Kidney glomerular epithelial cell (primary cell): ENCODE results near the gene MGAT4B.

Experiments
- DNase-seq: peaks from one replicate; lab custom pipeline; 2025; lab: John Stamatoyannopoulos, UW

The MGAT4B gene

DNA sequence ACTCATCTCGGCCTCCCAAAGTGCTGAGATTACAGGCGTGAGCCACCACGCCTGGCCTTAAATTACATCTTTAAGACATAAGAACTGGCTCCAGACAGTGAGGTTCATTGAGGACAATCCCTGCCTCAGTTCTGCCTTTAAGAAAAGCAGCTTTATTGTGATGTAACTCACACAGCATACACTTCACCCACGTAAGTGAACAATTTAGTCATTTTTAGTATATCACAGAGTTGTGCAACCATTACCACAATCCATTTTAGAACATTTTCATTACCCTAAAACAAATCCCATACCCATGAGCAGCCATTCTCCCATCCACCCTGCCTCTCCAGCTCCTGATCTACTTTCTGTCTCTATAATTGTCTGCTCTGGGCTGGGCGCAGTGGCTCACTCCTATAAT lies 36.9 kb downstream of the MGAT4B start:
- DNase-seq, result no peak

DNA sequence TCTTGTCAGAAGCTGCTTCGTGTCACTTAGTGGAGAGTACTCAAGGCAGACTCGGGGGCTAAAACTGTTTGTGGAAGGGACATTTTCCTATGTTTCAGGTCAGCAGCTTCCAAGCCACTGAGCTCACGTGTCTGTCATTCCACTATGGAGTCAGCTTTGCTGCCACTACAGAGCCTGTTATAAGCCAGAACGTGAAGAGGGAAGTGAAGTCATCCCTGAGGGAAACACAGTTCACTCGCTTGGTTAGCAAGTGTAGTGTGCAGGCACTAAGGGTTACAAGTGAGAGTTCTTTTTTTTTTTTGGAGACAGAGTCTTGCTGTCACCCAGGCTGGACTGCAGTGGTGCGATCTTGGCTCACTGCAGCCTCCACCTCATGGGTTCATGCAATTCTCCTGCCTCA lies 37.4 kb downstream of the MGAT4B start:
- no peak for DNase-seq

DNA sequence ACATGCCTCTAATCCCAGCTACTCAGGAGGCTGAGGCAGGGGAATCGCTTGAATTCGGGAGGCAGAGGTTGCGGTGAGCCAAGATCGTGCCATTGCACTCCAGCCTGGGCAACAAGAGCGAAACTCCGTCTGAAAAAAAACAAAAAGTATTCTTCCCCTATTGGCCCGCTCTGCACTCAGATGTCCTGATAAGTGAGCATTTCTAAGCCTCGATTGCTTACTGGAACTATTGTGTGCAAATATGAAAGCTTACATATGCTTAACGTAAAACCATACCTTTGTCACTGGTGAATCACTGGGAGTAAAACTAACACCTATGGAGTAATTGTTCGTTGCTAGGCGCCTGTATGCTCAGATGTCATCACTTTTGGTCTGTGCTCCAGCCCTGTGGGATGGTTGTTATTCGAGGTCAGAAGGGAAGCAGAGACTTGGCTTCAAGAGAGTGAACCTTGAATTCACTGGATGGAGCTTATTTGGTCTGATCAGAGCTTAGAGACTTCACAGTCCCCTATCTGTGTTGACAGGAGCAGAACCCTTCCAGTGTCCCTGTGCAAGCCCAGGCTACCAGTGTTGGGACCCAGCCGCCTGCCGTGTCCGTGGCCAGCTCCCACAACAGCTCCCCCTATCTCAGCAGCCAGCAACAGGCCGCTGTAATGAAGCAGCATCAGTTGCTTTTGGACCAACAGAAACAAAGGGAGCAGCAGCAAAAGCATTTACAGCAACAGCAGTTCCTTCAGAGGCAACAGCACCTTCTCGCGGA lies 38.2 kb downstream of the MGAT4B start:
- DNase-seq, result no peak

DNA sequence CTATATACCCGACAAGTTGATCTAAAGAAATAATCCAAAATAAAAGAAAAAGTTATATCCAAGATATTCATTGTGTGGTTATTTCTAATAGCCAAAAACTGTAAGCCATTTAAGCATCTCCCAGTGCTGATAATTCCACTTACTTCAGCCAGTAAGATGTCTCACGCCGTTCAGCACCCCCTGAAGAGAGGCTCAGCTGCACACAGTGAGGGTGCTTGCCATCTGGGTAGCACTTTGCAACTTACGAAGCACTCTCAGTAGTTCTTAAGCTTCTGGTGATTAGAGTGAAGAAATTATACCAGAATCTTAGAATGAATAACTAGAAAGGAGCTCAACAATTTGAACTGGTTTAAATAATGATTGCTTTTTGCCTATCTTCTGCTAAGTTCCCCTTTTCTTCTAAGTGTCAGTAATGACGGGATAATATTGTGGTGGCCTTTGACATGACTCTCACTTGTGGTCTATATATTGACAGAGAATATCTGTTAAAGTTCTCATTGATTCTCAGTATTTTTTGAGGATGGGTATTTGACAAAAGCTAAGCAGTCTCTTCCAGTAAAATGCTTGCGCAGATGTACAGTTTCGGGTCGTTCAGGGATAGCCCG lies 39.1 kb downstream of the MGAT4B start:
- no peak for DNase-seq

DNA sequence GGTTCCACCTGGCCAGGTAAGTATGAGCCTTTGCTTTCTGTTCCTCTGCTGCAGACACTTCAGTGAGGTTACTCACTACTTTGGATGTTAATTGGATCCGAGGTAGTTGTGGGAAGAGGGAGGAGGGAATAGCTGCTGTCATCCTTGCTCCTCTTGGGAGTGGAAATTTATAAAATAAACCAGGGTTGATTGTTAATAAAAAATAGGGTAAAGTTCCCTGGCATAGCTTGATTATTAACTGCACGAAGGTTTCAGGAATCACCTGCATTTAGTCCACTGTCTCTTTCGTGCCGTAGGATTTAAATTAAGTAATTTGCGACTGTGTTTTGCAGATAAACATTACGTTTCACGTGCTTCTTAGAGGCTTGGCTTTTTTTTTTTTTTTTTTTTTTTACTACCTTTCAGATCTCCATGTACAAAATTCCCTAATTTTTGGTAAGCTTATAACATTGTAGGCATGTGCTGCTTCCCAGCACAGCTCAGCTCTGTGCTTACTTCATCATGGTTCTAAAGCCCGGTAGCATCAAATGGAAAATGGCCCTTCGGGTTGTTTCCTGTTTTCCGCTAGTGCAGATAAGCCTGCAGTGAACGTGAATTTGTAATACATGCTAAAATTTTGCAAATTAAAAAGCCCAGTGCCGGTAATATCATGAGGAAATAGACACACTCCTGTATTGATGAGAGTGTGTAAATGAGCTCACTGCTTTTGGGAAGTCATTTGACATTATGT lies 39.8 kb downstream of the MGAT4B start:
- DNase-seq, result peak; percentile 58

DNA sequence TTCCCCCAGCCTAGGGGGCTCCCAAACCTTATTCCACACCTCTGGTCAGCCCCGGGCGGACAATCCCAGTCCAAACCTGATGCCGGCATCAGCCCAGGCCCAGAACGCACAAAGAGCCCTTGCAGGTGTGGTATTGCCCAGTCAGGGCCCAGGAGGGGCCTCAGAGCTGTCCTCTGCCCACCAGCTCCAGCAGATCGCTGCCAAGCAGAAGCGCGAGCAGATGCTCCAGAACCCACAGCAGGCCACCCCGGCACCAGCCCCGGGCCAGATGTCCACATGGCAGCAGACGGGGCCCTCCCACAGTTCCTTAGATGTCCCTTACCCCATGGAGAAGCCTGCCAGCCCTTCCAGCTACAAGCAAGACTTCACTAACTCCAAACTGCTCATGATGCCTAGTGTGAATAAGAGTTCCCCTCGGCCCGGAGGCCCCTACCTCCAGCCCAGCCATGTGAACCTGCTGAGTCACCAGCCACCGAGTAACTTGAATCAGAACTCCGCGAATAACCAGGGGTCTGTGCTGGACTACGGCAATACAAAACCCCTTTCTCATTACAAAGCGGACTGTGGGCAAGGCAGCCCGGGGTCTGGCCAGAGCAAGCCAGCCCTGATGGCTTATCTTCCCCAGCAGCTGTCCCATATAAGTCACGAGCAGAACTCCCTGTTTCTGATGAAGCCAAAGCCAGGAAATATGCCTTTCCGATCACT lies 40.5 kb downstream of the MGAT4B start:
- peak; percentile 10 for DNase-seq

DNA sequence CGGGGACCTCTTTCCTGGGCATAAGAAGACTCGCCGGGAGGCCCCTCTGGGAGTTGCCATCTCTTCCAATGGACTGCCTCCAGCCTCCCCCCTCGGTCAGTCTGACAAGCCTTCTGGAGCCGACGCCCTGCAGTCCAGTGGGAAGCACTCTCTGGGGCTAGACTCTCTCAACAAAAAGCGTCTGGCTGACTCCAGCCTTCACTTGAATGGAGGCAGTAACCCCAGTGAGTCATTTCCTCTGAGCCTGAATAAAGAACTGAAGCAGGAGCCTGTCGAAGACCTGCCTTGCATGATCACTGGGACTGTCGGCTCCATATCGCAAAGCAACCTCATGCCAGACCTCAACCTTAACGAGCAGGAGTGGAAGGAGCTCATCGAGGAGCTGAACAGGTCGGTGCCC lies 41.3 kb downstream of the MGAT4B start:
- DNase-seq, result peak; percentile 58

DNA sequence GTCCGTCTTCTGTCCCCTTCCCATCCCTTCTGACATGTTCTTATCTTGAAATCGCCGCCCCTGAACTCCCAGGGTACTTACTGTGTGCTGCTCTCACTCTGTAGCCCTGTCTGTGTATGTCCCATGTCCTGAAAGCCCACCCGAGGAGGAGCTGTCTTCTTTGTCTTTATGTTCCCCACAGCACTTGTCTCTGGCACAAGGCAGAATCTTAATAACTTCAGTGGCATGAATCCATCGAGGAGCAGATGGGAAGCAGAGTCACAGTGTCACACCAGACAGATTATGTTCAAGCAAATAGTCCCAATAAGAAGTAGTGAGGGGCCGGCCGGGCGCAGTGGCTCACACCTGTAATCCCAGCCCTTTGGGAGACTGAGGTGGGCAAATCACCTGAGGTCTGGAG lies 42.6 kb downstream of the MGAT4B start:
- no peak for DNase-seq

DNA sequence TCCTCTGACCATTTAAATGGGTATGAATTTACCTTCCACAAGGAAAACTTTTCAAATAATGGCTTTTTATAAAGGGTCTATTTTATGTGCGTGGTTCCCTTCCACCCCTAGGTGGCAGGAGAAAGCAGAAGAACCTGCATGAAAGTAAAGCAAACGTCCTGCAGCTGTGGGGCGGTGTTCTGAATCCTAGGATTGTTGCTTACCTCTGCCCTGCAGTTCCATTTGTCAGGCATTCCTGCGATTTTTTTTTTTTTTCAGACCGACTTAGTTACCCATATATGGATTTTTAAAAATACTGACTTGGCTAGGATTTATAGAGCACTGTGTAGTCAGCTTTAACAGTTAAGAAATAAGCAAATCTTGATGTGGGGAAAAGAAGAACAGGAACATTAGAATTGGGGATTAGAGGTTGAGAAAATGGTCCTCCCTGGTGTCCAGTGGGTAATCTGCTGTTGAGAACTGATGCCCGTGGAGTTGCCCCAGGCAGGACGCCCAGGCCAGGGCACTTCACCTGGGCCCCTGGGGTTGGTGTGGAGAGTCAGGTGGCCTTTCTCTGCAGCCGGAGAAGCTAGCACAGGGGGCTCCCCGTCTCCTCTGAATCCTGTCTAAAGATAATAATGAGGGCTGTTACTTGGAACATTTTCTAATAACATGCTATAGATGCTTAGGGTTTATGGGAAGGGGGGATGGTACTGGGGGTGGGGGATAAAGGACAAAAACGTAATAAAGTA lies 43.3 kb downstream of the MGAT4B start:
- DNase-seq, result peak; percentile 75

DNA sequence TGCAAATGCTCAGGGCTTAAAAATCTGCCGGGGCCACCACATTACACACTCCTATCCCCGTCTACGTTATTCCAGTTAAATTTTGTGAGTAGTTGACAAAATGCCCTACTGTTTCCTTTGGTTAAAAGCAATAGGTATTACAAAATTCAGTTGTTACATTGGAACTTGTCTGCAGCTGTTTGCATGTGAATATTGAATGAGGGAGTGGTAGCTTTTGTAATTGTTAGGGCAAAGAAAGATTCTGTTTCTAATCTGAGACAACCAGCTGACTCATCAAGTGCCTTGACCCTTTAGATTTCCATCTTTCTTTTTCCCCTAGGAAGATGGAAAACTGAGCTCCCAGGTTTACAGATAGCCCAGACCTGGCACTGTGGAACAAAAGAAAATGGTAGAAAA lies 43.9 kb downstream of the MGAT4B start:
- DNase-seq, result peak; percentile 69

DNA sequence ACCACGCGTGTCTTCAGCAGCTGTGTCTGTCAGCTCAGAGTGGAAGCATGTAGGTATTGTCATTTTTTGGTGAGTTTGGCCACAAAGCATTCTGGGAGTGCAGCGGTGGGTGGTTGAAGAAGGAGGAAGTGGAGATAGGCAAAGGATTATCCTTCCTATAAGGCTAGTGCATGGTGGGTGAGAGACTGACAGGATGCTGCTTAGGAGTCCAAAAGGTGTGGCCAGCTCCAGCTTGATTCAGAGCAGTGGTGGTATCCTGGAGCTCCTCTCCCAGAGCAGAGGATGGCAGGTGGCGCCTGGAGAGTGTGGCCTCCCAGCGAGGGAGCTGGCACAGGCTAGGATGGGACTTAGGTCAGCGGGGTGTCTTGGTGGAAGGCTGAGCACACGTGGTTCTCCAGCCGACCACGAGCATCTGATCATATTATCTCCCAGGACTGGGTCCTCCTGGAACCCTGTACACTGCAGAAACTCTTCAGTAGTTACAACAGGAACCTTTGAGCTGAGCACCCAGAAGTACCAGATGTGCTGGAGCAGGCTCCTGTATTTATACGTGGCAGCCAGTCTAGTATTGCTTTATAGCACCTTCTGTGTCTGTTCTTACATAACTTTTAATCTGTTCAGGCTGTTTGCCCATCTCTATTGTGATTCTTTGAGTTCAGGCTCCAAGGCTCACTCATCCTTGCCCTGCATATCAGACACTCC lies 44.4 kb downstream of the MGAT4B start:
- DNase-seq, result no peak

DNA sequence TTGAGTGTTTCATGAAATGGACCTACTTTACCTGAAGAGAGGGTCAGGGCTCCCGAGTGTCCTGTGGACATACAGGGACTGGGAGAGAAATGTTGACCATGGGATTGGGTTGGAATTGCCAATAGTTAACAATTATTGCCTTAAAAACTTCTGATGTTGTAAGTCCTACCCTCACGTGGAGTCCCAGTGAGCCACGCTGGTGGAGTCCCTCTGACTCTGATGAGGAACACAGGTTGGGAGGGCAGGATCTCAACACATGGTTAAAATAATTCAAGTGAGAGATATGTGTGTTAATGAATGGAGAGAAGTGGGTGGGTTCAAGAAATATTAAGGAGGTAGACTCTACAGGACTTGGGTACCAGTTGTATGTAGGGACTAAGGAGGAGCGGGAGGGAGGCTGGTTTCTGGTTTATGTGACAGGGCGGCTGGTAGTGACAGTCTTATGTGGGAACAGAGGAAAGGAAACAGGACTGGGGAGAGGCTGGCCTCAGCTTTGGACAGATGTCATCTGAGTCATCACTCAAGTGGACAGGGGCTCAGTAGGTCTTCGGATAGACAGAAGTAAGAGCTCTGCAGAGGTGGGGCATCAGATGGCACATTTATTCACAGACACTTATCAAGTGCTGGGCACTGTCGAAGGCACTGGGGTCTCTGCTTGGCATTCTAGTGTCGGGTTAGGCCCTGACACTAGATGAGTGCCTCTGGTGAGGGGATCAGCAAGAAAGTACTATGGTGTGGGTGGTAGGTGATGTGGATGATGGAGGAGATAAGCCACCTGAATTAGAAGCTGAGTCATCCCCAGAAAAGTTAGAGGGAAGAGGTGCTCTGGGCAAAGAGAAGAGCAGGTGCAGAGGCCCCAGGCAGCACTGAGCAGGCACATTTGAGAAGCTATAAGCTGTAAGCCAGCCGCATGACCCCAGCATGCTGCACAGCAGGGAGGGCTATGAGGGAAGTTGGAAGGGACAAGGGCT lies 46.8 kb downstream of the MGAT4B start:
- no peak for DNase-seq

DNA sequence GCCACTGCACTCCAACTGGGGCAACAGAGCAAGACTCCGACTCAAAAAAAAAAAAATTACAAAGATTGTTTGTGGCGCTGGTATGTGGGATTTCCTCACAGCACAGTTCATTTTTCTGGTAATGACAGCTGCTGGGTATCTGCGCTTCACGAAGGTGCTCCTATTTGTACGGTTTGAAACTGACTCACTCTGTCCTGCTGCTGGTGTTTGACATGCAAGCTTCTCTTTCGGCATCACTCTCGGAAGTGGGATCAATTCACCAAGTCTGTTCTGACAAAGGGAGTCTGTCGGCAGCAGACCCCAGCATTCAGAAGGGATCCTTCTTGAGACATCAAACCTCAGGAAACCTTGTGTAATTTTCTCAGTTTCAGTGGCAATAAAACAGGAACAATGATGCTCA lies 47.7 kb downstream of the MGAT4B start:
- no peak for DNase-seq

DNA sequence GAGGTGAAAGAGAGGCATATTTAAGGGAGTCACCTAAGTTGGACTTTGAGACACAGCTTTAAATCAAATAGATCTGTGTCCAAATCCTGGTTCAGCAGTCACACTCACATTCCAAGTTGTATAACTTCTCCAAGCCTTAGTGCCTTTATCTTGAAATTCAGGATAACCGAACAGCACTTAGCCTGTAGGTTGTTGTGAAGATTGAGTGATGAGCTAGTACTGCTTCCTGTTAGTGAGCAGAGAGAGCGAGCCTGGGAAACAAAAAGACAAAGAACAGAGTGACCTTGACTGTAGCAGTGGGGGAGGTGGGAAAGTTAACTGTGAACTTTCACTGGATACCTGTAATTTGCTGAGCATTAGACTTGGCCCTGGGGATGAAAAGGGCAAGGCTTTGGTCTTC lies 51.6 kb downstream of the MGAT4B start:
- no peak for DNase-seq

DNA sequence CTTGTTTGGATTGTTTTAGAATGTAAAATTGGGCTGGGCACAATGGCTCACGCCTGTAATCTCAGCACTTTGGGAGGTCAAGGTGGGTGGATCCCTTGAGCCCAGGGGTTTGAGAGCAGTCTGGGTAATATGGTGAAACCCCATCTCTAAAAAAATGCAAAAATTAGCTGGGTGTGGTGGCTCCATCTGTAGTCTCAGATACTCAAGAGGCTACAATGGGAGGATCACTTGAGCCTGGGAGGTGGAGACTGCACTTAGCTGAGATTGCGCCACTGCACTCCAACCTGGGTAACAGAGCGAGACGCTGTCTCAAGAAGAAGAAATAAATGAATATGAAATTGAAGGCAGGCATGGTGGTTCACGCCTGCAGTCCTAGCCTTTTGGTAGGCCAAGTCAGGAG lies 52.7 kb downstream of the MGAT4B start:
- DNase-seq, result no peak

DNA sequence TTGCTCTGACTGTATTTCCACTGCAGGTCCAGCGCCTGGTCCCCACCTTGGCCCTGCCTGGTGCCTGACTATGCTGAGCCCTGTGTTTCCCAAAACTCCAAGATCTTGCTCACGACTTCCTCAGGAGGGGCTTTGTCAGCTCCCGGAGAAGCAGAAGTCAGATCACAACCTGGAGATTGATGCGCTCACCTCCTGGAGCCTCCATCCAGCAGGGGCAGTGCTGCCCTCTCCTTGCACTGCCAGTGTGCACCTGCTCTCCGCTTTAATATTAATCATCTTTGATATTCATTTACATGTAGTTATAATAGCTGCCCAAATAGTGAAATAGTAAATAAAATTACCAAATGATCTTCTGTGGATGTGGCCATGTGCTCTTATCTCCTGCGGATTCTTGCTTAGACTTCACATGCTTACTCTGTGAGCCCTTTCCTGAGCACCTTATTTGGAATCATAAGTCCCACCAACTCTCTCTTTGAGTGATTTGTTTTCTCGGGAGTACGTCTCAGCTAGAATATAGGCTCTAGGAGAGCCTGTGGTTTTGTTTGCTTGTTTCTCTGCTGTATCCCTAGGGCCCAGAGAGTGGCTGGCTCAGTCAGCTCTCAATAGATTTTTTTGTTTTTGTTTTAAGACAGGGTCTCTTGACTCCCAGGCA lies 56.7 kb downstream of the MGAT4B start:
- no peak for DNase-seq

DNA sequence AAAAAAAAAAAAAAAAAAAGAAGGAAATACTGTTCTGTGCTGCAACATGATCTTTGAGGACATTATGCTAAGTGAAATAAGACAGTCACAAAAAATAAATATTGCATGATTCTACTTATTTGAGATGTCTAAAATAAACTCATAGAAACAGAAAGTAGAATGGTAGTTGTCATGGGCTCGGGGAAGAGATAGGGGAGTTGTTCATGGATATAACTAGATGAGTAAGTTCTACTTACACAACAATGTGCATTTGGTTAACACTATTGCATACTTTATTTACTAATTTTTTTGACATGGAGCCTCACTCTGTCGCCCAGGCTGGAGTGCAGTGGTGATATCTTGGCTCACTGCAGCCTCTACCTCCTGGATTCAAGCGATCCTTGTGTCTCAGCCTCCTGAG lies 58.9 kb downstream of the MGAT4B start:
- no peak for DNase-seq
